Measurements from ENCODE around the gene PABPN1L. TPM values are rescaled to one million over a fixed set of nuclear protein-coding genes. Genes with fewer than 3 reads are reported as not detected.

Gene PABPN1L
- total RNA-seq, 1 donor from 2014 or later = not detected

GRCh38 chr16:88857728-88858339 is 8.6 kb downstream of the PABPN1L start:
- Histone ChIP-seq H3K4me1 (peaks cover 45% of the 10 kb centered on the region), H3K27ac (peak overlapping the region; percentile 84), H3K36me3 (peaks cover 0 to 36% of the 10 kb centered on the region in 2 donors), H3K4me3 (peak overlapping the region; percentile 99), H3K9me3 (no peaks in the 10 kb centered on the region), H3K27me3 (no peaks in the 10 kb centered on the region)
- TF ChIP-seq CTCF (IDR thresholded peaks at IDR 0.05) = peak in 2 of 3 experiments; percentile 33 to 44
- no peak for TF ChIP-seq POLR2AphosphoS5 (IDR thresholded peaks at IDR 0.05; ENCODE audit: insufficient read depth in 1 of 2, low read depth in 1 of 2)
- DNase-seq (ENCODE audit: extremely low spot score in 2 of 2) = no peak
- intact Hi-C loops (cut with DNase I) = loop anchor here (1.0 kb wide), 1 partner anchor 74 kb away; no protein-coding TSS in a partner anchor

GRCh38 chr16:88856828-88857727 is 9.4 kb downstream of the PABPN1L start, which contains the start of the genes GALNS and TRAPPC2L:
Gene GALNS, minus strand, starts transcription at chr16:88856947. Its CDS starts 70 bp downstream, at chr16:88856877.
Gene TRAPPC2L, plus strand, starts transcription at chr16:88857127. Its CDS starts 24 bp downstream, at chr16:88857151.
- TF ChIP-seq POLR2AphosphoS5 (IDR thresholded peaks at IDR 0.05; ENCODE audit: insufficient read depth in 1 of 2, low read depth in 1 of 2) (peak; percentile 89 to 90), CTCF (IDR thresholded peaks at IDR 0.05) (no peak), POLR2A (IDR thresholded peaks at IDR 0.05) (peak in 1 of 2 donors; percentile 49)
- H3K27ac ChIP-seq = peak within 1 kb of the TSS; percentile 84
- intact Hi-C loops (cut with DNase I) = loop anchor here (1.0 kb wide), 1 partner anchor 73 kb away; no protein-coding TSS in a partner anchor
- no peaks in the 10 kb centered on the region for H3K27me3 ChIP-seq
- H3K9me3 ChIP-seq = no peaks in the 10 kb centered on the region
- peaks cover 0 to 36% of the 10 kb centered on the region in 2 donors for H3K36me3 ChIP-seq
- peak; percentile 94 to 98 for DNase-seq (ENCODE audit: extremely low spot score in 2 of 2)
- peak within 1 kb of the TSS; percentile 99 for H3K4me3 ChIP-seq
- H3K4me1 ChIP-seq = peaks cover 45% of the 10 kb centered on the region

- H3K4me3 ChIP-seq = peak overlapping the region; percentile 99
- no peak for DNase-seq (ENCODE audit: extremely low spot score in 2 of 2)
- no peaks in the 10 kb centered on the region for H3K27me3 ChIP-seq
- peaks cover 45% of the 10 kb centered on the region for H3K4me1 ChIP-seq
- H3K9me3 ChIP-seq = no peaks in the 10 kb centered on the region
- TF ChIP-seq POLR2AphosphoS5 (IDR thresholded peaks at IDR 0.05; ENCODE audit: insufficient read depth in 1 of 2, low read depth in 1 of 2) = no peak
- TF ChIP-seq CTCF (IDR thresholded peaks at IDR 0.05) = no peak
- TF ChIP-seq POLR2A (IDR thresholded peaks at IDR 0.05) = no peak
- peaks cover 0 to 29% of the 10 kb centered on the region in 2 donors for H3K36me3 ChIP-seq
- intact Hi-C loops (cut with DNase I) = no loop called here
- peak overlapping the region; percentile 84 for H3K27ac ChIP-seq
Measured at GRCh38 chr16:88856122-88856827, 10.2 kb downstream of the PABPN1L start.

- H3K36me3 ChIP-seq = peaks cover 0 to 23% of the 10 kb centered on the region in 2 donors
- H3K9me3 ChIP-seq = no peaks in the 10 kb centered on the region
- H3K4me1 ChIP-seq = peaks cover 45% of the 10 kb centered on the region
- intact Hi-C loops (cut with DNase I) = no loop called here
- H3K27ac ChIP-seq = peak overlapping the region; percentile 84
- TF ChIP-seq POLR2A (IDR thresholded peaks at IDR 0.05) = no peak
- TF ChIP-seq POLR2AphosphoS5 (IDR thresholded peaks at IDR 0.05; ENCODE audit: insufficient read depth in 1 of 2, low read depth in 1 of 2) = no peak
- TF ChIP-seq CTCF (IDR thresholded peaks at IDR 0.05) = no peak
- no peak for DNase-seq (ENCODE audit: extremely low spot score in 2 of 2)
- peak overlapping the region; percentile 99 for H3K4me3 ChIP-seq
- H3K27me3 ChIP-seq = no peaks in the 10 kb centered on the region
Measured at GRCh38 chr16:88855736-88856121, 10.7 kb downstream of the PABPN1L start.

Data from vagina (tissue), 2 donors.